ENCODE results near the gene KLHDC4.

DNA sequence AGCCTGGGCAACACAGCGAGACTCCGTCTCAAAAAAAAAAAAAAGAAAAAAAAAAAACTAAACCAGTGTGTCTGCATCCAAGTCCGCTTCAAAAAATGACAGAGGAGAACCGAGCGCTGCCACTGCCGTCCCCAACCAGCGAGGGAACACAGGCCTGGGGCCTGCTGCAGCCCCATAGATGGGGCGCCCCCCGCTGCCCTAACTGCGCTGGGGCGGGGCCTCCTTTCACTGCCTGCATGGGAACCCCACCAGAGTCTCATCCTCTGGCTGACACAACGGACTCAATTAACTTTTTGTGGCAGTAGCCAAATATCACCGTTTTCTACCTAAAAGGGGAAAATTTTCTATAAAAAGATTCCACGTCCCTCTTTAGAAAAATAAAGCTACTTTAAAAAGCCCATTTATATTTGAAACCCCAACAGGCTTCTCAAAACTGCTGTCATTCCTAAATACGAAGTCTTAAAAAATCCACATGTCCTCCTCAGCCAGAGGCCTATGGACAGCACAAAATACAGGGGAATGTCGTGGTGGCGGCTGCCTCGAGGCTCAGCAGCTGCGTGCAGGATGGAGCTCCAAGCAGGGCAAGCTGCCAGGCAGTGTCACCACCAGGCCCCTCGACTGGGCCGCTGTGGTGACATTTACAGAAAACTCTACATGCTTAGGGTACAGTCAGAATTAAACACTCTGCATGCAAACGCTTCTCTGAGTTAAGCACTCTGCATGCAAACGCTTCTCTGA lies 30.3 kb downstream of the KLHDC4 start:
- TF ChIP-seq, protein P1, sequence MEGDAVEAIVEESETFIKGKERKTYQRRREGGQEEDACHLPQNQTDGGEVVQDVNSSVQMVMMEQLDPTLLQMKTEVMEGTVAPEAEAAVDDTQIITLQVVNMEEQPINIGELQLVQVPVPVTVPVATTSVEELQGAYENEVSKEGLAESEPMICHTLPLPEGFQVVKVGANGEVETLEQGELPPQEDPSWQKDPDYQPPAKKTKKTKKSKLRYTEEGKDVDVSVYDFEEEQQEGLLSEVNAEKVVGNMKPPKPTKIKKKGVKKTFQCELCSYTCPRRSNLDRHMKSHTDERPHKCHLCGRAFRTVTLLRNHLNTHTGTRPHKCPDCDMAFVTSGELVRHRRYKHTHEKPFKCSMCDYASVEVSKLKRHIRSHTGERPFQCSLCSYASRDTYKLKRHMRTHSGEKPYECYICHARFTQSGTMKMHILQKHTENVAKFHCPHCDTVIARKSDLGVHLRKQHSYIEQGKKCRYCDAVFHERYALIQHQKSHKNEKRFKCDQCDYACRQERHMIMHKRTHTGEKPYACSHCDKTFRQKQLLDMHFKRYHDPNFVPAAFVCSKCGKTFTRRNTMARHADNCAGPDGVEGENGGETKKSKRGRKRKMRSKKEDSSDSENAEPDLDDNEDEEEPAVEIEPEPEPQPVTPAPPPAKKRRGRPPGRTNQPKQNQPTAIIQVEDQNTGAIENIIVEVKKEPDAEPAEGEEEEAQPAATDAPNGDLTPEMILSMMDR (IDR thresholded peaks at IDR 0.05) = no peak
- TF ChIP-seq POLR2A (IDR thresholded peaks at IDR 0.05) = no peak
